NCI-H774 (cell line): ENCODE results near the gene CUBN.
"Not testable (repeated sequence)": the region's sequence is repeated elsewhere in the genome, so short reads cannot be mapped to it uniquely, and the experiment has no call there.

Source experiments
- DNase-seq: peaks from one replicate; lab custom pipeline; 2025; lab: John Stamatoyannopoulos, UW

The CUBN gene

GRCh38 chr10:17037910-17038309 lies 91.7 kb downstream of the CUBN start:
- no peak for DNase-seq

DNA sequence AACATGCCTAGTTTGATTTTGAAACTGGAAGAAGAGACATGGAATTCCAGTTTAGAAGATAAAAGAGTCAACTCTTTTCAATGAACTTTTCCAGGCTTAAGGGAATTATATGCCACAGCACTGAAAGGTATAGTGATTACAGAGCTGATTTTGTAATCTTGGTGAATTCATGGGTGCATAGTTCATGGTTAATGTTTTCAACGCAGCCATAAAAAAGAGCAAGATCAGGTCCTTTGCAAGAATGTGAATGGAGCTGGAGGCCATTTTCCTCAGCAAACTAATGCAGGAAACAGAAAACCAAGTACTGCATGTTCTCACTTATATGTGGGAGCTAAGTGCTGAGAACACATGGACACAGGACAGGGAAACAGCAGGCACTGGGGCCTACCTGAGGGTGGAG lies 94.2 kb downstream of the CUBN start:
- no peak for DNase-seq

GRCh38 chr10:17033529-17034260 lies 95.9 kb downstream of the CUBN start:
- no peak for DNase-seq

DNA sequence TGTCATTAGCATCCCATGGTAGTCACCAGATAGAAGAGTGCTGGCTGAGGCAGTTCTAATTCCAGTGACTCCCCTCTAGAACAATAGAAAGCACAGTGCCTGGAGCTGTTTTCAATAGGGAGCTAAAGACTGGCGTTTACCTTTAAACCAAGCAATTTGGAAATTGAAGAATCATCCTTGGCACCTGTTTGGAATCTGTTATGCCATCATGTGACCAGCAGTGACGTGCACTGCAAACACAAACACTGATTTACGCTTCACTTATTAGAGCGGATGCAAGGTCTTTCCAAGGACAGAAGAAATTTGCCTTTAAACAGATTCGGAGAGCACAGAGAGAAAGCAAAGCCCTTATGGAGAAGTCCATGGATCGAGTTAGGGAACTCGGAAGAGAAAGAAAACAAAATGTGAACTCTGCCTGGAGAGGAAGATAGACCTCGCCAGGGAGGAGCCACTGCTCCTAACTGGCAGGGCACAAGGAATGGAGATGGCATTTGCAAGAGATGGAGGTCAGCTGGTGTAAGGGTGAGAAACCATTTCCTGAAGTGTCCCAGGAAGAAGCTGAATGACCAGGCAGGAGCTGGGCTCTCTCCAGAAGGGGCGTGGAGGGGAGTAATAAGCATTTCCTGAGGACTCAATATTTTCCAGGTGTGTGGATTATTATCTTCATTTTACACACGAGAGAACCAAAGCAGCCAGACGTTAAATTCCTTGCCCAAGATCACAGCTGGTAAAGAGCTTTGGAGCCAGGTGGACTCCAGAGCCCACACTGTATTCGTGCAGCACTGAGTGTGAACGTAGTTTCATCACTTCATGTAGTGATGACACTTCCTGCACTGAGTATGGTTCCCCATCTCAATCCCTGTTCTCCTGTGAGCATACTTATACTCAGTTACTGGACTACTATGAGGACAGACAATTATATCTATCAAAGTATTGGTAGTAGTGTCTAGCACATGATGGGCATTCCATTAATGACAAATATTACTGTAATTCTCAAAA lies 97.7 kb downstream of the CUBN start:
- DNase-seq = no peak

- no peak for DNase-seq
These were observed 99.9 kb downstream of the CUBN start for GRCh38 chr10:17029581-17030271.

DNA sequence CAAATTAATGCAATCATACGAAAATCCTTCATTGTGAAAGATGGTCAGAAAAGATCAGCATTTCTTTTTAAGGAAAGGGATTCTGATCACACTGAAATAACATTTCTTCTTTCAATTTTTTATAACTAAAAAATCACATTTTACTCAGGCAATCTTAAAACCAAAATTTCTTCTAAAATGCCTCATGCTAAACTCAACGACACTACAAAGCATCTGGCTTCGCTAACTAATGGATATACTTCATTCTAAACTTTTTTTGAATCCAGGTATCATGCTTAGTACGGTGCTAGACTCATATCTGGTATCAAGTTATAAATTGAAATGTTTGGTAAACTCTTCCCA lies 100.4 kb downstream of the CUBN start:
- DNase-seq = no peak

GRCh38 chr10:17028798-17029197 lies 100.8 kb downstream of the CUBN start:
- no peak for DNase-seq

- DNase-seq = no peak
These were observed 102.7 kb downstream of the CUBN start for GRCh38 chr10:17026686-17027485.

DNA sequence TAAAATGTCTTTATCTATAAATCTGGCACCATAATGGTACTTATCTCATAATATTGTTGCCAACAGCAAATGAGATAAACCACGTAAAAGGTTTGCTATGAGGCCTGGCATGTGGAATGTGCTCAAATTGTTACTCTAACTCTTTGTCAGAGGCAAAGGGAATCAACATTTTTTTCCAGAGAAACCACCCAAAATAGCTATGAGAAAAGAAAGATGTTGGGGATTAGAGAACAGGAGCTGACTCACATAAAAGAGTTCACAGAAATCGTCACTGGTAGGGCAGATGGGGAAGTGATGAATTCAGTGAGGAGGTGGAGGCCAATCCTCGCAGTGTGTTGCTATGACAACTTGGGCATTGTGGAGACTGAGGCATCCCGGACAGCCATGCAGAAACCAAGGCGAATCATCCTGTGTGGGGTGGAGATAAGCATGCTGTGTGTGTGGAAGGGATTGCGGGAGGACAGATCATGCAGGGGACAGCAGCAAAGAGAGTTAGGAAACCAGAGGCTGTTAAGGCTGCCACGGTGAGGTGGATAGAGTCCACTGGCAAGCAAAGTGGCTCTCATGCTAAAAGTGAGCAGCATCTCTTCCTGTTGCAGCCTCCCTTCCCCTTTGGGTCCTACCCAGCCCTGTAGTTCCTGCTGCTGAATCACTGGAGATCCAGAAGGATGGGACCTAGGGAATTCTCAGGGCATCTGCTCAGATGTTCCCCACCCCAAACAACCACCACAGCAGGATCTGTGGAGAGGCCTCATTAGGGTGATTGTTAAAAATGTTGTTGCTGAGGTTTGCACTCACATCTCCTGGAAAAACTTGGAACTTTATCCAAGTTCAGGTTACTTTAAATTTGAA lies 103.9 kb downstream of the CUBN start:
- no peak for DNase-seq

GRCh38 chr10:17024461-17024860 lies 105.2 kb downstream of the CUBN start:
- no peak for DNase-seq

- no peak for DNase-seq
These were observed 106.0 kb downstream of the CUBN start for GRCh38 chr10:17023386-17024298.

GRCh38 chr10:17022896-17023295 lies 106.7 kb downstream of the CUBN start:
- DNase-seq = no peak

DNA sequence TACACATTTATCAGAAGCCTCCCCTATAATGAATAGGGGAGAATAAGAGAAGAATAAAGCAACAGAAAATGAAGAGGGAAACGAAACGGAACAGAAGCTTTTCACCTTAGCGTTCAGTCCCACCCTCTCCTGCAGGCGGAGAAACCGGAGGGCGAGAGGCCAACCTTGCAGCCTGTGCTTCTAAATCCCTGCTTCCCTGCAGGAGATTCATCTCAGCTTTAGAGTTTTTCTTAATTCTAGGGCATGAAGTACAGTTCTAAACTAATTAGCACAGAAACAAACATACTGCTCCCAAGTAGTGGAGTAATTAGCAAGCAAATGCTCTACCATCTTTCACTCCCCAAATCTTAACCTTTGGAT lies 107.2 kb downstream of the CUBN start:
- no peak for DNase-seq

DNA sequence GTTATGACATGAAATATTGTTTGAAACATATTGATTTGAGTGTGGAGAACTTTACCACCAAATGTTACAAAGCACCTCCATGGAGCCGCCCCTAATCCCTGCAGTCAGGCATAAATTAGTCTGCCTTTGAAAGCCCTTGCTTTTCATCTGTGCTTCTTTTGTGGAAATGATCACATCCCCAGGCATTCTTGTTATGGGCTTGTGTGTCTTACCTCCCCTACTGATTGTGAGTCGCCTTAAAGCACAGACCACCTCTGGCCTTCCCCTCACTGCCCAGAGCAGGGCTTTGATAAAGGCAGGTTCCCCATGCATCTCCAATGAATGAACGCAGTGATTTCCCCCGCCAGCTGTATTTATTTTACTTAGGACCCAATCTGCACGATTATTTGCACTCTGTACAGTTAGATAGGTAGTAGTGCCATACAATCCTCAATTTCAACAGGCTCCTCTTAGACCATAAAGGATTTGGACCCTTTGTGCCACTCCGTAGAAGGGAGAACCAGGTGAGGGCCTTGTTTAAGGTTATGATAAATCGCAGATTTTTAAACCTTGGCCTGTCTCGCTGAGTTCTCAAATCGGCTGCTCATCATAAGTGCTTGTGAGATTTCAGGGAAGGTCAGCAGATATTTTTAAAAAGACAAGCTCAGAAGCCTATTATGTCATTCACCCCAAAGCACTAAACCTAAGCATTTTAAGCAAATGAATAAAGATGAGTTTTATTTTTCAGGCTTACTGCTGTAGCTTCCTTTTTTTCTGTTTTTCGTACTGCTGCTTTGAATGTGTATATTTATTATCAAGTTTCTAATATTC lies 107.8 kb downstream of the CUBN start:
- no peak for DNase-seq

- no peak for DNase-seq
These were observed 109.9 kb downstream of the CUBN start for GRCh38 chr10:17019696-17020095.

GRCh38 chr10:17013131-17013983 lies 116.3 kb downstream of the CUBN start:
- not testable (repeated sequence) for DNase-seq

DNA sequence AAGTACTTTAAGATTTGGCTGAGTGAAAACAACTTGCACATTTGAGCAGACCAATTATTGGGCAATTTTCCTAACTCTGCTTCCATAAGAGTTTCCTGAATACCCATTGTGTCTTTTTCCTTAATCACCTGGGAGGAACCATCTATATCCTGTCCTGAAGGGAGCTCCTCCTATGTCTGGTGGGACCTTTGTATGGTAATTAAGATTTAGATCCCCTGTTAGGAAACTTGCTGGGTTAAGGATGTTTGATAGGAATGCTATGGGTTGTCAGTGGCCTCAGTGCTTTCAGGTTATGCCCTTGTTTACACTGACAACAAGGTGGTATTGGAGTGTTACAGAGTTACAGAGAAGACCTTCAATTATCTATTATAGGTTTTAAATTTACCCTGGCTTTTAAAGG lies 116.9 kb downstream of the CUBN start:
- not testable (repeated sequence) for DNase-seq
